ENCODE measurements around the gene PRTFDC1.

Gene PRTFDC1

GRCh38 chr10:24848195-24848594, 104.2 kb downstream of the PRTFDC1 start:
- TF ChIP-seq TAF1 (IDR thresholded peaks at IDR 0.05; ENCODE audit: borderline replicate concordance, insufficient read depth, low read length) (no peak), POLR2AphosphoS5 (IDR thresholded peaks at IDR 0.05; ENCODE audit: low read depth, low read length) (no peak), SIN3A (IDR thresholded peaks at IDR 0.05; ENCODE audit: borderline replicate concordance, insufficient read depth, low read length) (no peak), FOXP2 (optimal IDR thresholded peaks at IDR 0.05; ENCODE audit: borderline replicate concordance, extremely low read depth, extremely low read length, insufficient read depth) (no peak)
- TF ChIP-seq, protein P1, sequence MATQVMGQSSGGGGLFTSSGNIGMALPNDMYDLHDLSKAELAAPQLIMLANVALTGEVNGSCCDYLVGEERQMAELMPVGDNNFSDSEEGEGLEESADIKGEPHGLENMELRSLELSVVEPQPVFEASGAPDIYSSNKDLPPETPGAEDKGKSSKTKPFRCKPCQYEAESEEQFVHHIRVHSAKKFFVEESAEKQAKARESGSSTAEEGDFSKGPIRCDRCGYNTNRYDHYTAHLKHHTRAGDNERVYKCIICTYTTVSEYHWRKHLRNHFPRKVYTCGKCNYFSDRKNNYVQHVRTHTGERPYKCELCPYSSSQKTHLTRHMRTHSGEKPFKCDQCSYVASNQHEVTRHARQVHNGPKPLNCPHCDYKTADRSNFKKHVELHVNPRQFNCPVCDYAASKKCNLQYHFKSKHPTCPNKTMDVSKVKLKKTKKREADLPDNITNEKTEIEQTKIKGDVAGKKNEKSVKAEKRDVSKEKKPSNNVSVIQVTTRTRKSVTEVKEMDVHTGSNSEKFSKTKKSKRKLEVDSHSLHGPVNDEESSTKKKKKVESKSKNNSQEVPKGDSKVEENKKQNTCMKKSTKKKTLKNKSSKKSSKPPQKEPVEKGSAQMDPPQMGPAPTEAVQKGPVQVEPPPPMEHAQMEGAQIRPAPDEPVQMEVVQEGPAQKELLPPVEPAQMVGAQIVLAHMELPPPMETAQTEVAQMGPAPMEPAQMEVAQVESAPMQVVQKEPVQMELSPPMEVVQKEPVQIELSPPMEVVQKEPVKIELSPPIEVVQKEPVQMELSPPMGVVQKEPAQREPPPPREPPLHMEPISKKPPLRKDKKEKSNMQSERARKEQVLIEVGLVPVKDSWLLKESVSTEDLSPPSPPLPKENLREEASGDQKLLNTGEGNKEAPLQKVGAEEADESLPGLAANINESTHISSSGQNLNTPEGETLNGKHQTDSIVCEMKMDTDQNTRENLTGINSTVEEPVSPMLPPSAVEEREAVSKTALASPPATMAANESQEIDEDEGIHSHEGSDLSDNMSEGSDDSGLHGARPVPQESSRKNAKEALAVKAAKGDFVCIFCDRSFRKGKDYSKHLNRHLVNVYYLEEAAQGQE (IDR thresholded peaks at IDR 0.05; ENCODE audit: insufficient read depth in 1 of 2, low read depth in 2 of 2, low read length in 2 of 2) = no peak

- TF ChIP-seq FOXP2 (optimal IDR thresholded peaks at IDR 0.05; ENCODE audit: borderline replicate concordance, extremely low read depth, extremely low read length, insufficient read depth) (no peak), TAF1 (IDR thresholded peaks at IDR 0.05; ENCODE audit: borderline replicate concordance, insufficient read depth, low read length) (no peak), SIN3A (IDR thresholded peaks at IDR 0.05; ENCODE audit: borderline replicate concordance, insufficient read depth, low read length) (no peak), POLR2AphosphoS5 (IDR thresholded peaks at IDR 0.05; ENCODE audit: low read depth, low read length) (no peak)
- TF ChIP-seq, protein P1 (IDR thresholded peaks at IDR 0.05; ENCODE audit: insufficient read depth in 1 of 2, low read depth in 2 of 2, low read length in 2 of 2) = no peak
These were observed 105.0 kb downstream of the PRTFDC1 start for GRCh38 chr10:24847112-24848070.

DNA sequence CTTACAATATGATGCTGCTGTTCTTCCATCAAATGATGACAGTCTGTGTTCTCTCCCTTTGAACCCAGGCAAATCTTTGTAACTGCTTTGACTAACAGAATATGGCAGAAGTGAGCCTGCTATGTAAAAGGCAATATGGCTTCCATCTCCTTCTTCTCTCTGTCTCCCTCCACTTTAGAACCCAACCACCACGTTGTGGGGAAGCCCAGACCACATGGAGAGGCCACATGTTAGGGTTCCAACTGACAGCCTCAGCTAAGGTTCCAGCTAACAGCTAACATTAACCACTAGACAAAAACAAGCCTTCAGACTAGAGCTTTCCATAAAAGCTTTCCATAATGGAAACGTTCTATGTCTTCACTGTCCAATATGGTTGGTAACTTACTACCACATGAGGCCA, 107.7 kb downstream of the PRTFDC1 start:
- TF ChIP-seq, protein P1 (IDR thresholded peaks at IDR 0.05; ENCODE audit: insufficient read depth in 1 of 2, low read depth in 2 of 2, low read length in 2 of 2) = no peak
- no peak for TF ChIP-seq SIN3A (IDR thresholded peaks at IDR 0.05; ENCODE audit: borderline replicate concordance, insufficient read depth, low read length)
- no peak for TF ChIP-seq FOXP2 (optimal IDR thresholded peaks at IDR 0.05; ENCODE audit: borderline replicate concordance, extremely low read depth, extremely low read length, insufficient read depth)
- no peak for TF ChIP-seq TAF1 (IDR thresholded peaks at IDR 0.05; ENCODE audit: borderline replicate concordance, insufficient read depth, low read length)
- no peak for TF ChIP-seq POLR2AphosphoS5 (IDR thresholded peaks at IDR 0.05; ENCODE audit: low read depth, low read length)

DNA sequence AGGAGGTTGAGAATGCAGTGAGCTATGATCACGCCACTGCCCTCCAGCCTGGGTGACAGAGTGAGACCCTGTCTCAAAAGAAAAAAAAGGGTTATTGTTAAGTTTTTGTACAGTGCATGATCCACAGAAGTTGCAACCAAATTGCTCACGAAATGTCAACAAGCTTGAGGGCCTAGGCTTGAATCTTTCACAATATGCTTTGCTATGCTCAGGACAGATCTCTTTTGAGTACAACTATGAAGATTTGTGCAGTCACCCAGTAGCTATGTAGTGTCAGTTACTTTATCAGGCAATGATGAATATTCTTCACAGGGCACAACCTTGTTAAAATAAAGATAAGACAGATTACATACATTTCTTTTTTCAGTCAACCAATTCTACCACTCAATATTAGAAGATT, 109.2 kb downstream of the PRTFDC1 start:
- TF ChIP-seq SIN3A (IDR thresholded peaks at IDR 0.05; ENCODE audit: borderline replicate concordance, insufficient read depth, low read length) (no peak), TAF1 (IDR thresholded peaks at IDR 0.05; ENCODE audit: borderline replicate concordance, insufficient read depth, low read length) (no peak), FOXP2 (optimal IDR thresholded peaks at IDR 0.05; ENCODE audit: borderline replicate concordance, extremely low read depth, extremely low read length, insufficient read depth) (no peak), POLR2AphosphoS5 (IDR thresholded peaks at IDR 0.05; ENCODE audit: low read depth, low read length) (no peak)
- TF ChIP-seq, protein P1 (IDR thresholded peaks at IDR 0.05; ENCODE audit: insufficient read depth in 1 of 2, low read depth in 2 of 2, low read length in 2 of 2) = no peak
